Activated T-helper 17 cell treated with anti-CD3 and anti-CD28 coated beads, Interleukin-2, amount 50 U/mL, for 72 hours (primary cell): ENCODE results near the gene TACR2. TPM values are rescaled to one million over a fixed set of nuclear protein-coding genes. Genes with fewer than 3 reads are reported as not detected.
A peak's percentile ranks its signal among the peaks of the same experiment; 100 is the strongest.

Experiments used
- ATAC-seq: fragments of 150-1000 bp; cut with Tn5 transposase; replicated peaks from 2 replicates; pipeline ENCODE4 v1.10.0; 2021; ENCODE audit warnings: mild to moderate bottlenecking, moderate library complexity
- H3K27ac Mint-ChIP-seq: one replicate; pipeline ENCODE4 v1.8.0; 2022; ENCODE audit warnings: mixed read lengths
- H3K27me3 Mint-ChIP-seq: one replicate; pipeline ENCODE4 v1.8.0; 2022; ENCODE audit warnings: mixed read lengths
- H3K36me3 Mint-ChIP-seq: one replicate; pipeline ENCODE4 v1.8.0; 2022; ENCODE audit warnings: low read depth, mild to moderate bottlenecking, mixed read lengths
- H3K4me1 Mint-ChIP-seq: one replicate; pipeline ENCODE4 v1.8.0; 2022; ENCODE audit warnings: mixed read lengths
- H3K4me3 Mint-ChIP-seq: one replicate; pipeline ENCODE4 v1.8.0; 2022; ENCODE audit warnings: mild to moderate bottlenecking, mixed read lengths
- H3K9me3 Mint-ChIP-seq: one replicate; pipeline ENCODE4 v1.8.0; 2022; ENCODE audit warnings: mixed read lengths
- total RNA-seq, 2 donors: library from RNA; stranded (reverse); gene quantifications; one replicate each; pipeline ENCODE4 v1.2.3, GENCODE V29; 2022

TACR2 gene
- total RNA-seq, 2 donors from 2014 or later = not detected

DNA sequence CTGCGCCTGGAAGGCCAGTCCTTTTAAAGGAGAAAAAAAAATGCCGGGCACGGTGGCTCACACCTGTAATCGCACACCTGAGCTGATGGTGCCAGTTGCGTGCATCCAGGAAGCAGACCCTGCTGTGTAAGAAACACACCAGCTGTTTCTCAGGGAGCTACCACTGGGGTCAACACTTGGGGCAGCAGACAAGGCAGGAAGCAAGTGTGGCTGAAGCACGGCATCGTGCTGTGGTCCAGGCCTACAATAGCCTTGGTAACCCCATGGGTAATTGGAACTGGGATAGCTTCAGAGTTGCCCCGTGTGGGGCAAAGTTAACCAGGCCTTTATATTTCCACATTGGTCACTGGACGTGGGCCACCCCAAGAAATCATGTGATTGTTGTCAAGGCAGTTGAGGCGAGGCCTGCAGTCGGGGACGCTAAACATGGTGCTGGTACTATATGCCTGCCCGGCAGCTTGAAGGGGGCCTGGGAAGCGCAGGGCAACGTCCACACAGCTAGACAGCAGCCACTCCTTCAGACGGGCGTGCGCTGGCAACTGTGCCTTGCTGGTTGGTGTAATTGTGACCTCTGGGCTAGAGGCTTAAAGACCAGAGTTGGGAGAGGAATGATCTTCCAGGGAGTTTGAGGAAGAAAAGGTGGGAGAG is 2.5 kb upstream of the TACR2 start:
- no peak for ATAC-seq
- H3K27ac Mint-ChIP-seq = no peak overlapping the region
- peaks cover 5% of the 10 kb centered on the region for H3K9me3 Mint-ChIP-seq
- no peaks in the 10 kb centered on the region for H3K36me3 Mint-ChIP-seq
- no peak overlapping the region for H3K4me3 Mint-ChIP-seq
- H3K4me1 Mint-ChIP-seq = peaks cover 13% of the 10 kb centered on the region
- no peaks in the 10 kb centered on the region for H3K27me3 Mint-ChIP-seq

GRCh38 chr10:69418052-69418752 is 1.5 kb upstream of the TACR2 start:
- Mint-ChIP-seq H3K4me1 (peaks cover 6% of the 10 kb centered on the region), H3K27me3 (no peaks in the 10 kb centered on the region), H3K36me3 (no peaks in the 10 kb centered on the region), H3K9me3 (no peaks in the 10 kb centered on the region), H3K4me3 (no peak overlapping the region), H3K27ac (no peak overlapping the region)
- ATAC-seq = no peak

GRCh38 chr10:69417542-69417941 is 824 bp upstream of the TACR2 start:
- Mint-ChIP-seq H3K27me3 (no peaks in the 10 kb centered on the region), H3K4me1 (peaks cover 6% of the 10 kb centered on the region), H3K4me3 (no peak overlapping the region), H3K27ac (no peak overlapping the region), H3K36me3 (no peaks in the 10 kb centered on the region), H3K9me3 (no peaks in the 10 kb centered on the region)
- no peak for ATAC-seq

- Mint-ChIP-seq H3K4me3 (no peak overlapping the region), H3K4me1 (no peaks in the 10 kb centered on the region), H3K9me3 (no peaks in the 10 kb centered on the region), H3K36me3 (no peaks in the 10 kb centered on the region), H3K27me3 (no peaks in the 10 kb centered on the region), H3K27ac (no peak overlapping the region)
- ATAC-seq = no peak
Measured at GRCh38 chr10:69415951-69416350, 767 bp downstream of the TACR2 start.

DNA sequence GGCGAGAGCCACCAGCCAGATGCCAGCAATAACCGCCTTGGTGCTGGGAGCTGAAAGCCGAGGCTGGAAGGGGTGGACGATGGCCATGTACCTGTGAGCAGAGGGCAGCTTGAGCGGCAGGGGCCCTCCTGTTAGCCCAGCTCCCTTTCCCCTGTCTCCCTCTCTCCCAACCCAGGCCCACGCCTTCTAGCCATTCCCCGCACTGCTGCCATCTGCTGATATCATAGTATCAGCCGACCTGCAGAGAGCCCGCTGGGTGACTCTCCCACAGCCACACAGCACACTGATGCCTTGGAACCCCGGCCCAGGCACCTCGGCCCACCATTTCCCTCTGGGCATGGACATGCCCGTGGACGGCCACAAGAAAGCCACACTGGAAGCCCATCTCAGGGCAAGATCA is 1.7 kb downstream of the TACR2 start:
- Mint-ChIP-seq H3K9me3 (no peaks in the 10 kb centered on the region), H3K4me1 (no peaks in the 10 kb centered on the region), H3K4me3 (no peak overlapping the region), H3K36me3 (no peaks in the 10 kb centered on the region), H3K27ac (no peak overlapping the region), H3K27me3 (no peaks in the 10 kb centered on the region)
- no peak for ATAC-seq

DNA sequence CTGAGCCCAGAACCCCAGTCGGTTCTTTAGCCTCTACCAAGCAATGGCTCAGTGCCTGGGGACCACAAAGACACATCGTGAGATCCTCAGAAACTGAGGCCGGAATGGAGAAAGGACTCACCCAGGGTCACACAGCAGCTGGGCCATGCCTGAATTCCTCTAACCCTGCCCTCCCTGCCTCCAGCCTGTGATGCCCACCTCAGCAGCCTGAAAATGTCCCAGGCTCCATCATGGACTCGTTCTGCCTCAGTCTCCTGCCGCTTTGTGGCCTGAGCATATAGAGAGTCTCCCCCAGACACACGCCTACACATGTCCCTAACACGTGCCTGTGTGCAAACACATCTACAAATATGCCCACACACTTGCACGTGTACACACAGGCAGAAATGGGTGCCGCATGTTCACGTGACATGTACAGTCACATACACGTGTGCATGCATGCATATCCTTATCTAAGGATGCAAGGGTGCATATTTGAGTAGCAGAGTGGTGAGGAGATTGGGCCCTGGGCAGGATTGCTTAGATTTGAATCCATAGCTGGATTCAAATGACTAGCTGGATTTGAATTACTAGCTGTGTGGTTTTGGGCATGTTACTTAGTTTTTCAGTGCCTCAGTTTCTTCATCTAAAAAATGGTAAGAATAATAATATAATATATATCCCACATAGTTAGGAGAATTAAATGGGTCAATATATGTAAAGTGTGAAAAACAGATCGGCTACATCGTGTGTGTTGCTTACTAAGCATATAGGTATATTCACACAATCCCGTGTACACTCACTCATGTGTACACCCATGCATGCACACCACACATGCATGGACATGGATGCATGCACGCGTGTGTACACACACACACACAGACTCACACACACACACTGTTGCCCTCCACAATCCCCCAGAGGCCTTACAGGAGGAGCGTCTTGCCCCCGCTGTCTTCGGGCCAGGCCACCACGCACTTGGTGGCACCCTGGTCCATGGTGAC is 2.4 kb downstream of the TACR2 start:
- H3K27me3 Mint-ChIP-seq = no peaks in the 10 kb centered on the region
- H3K4me3 Mint-ChIP-seq = no peak overlapping the region
- no peaks in the 10 kb centered on the region for H3K9me3 Mint-ChIP-seq
- no peak for ATAC-seq
- H3K27ac Mint-ChIP-seq = no peak overlapping the region
- no peaks in the 10 kb centered on the region for H3K4me1 Mint-ChIP-seq
- H3K36me3 Mint-ChIP-seq = no peaks in the 10 kb centered on the region

DNA sequence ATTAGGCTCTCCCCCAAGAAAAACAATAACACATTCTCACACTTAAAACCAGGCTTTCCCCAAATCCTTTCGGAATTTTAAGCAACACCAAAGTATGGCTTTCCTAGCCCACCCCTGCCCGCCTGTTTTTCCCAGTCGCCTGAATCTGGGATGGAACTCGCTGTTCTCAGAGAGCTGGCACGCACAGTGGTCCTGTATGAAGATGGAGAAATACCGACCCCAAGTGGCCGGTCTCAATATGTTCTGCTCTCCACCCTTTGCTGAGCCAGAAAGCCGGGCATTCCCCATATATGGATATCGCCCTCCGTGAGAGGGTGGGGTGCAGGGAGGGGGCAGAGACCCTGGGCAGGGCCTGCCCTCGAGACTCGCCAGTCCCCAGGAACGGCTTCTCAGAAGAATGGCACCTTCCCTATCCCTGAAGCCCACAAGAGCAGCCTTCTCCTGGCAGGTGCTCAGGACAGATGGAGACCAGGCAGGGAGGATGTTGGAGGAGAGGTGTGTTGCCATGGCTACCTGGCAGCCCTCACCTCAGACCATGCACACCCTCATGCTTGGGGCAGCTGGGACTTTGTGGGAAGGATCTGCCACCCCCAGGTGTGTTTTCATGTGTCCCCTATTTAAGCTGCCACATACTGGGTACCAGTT is 3.4 kb downstream of the TACR2 start:
- H3K27me3 Mint-ChIP-seq = no peaks in the 10 kb centered on the region
- no peaks in the 10 kb centered on the region for H3K9me3 Mint-ChIP-seq
- no peaks in the 10 kb centered on the region for H3K36me3 Mint-ChIP-seq
- H3K4me1 Mint-ChIP-seq = peaks cover 7% of the 10 kb centered on the region
- no peak overlapping the region for H3K4me3 Mint-ChIP-seq
- no peak overlapping the region for H3K27ac Mint-ChIP-seq
- no peak for ATAC-seq

GRCh38 chr10:69412232-69412790 is 4.4 kb downstream of the TACR2 start:
- H3K4me1 Mint-ChIP-seq = peaks cover 8% of the 10 kb centered on the region
- H3K4me3 Mint-ChIP-seq = no peak overlapping the region
- no peak for ATAC-seq
- H3K27me3 Mint-ChIP-seq = no peaks in the 10 kb centered on the region
- no peaks in the 10 kb centered on the region for H3K36me3 Mint-ChIP-seq
- H3K27ac Mint-ChIP-seq = no peak overlapping the region
- no peaks in the 10 kb centered on the region for H3K9me3 Mint-ChIP-seq

GRCh38 chr10:69411476-69411875 is 5.2 kb downstream of the TACR2 start:
- no peak for ATAC-seq
- no peak overlapping the region for H3K27ac Mint-ChIP-seq
- peaks cover 13% of the 10 kb centered on the region for H3K4me1 Mint-ChIP-seq
- H3K9me3 Mint-ChIP-seq = no peaks in the 10 kb centered on the region
- H3K4me3 Mint-ChIP-seq = no peak overlapping the region
- H3K27me3 Mint-ChIP-seq = no peaks in the 10 kb centered on the region
- no peaks in the 10 kb centered on the region for H3K36me3 Mint-ChIP-seq

GRCh38 chr10:69410487-69410886 is 6.2 kb downstream of the TACR2 start:
- no peak for ATAC-seq
- Mint-ChIP-seq H3K27me3 (no peaks in the 10 kb centered on the region), H3K4me3 (no peak overlapping the region), H3K9me3 (no peaks in the 10 kb centered on the region), H3K36me3 (no peaks in the 10 kb centered on the region), H3K27ac (no peak overlapping the region), H3K4me1 (peaks cover 14% of the 10 kb centered on the region)

- Mint-ChIP-seq H3K4me1 (peaks cover 14% of the 10 kb centered on the region), H3K27ac (no peak overlapping the region), H3K27me3 (no peaks in the 10 kb centered on the region), H3K9me3 (no peaks in the 10 kb centered on the region), H3K36me3 (no peaks in the 10 kb centered on the region), H3K4me3 (no peak overlapping the region)
- no peak for ATAC-seq
Measured at GRCh38 chr10:69409968-69410367, 6.8 kb downstream of the TACR2 start.

- Mint-ChIP-seq H3K4me3 (peak overlapping the region; percentile 72), H3K27ac (peak overlapping the region; percentile 79), H3K4me1 (peaks cover 14% of the 10 kb centered on the region), H3K9me3 (no peaks in the 10 kb centered on the region), H3K27me3 (no peaks in the 10 kb centered on the region), H3K36me3 (peaks cover 5% of the 10 kb centered on the region)
- no peak for ATAC-seq
Measured at GRCh38 chr10:69409176-69409495, 7.6 kb downstream of the TACR2 start.

GRCh38 chr10:69408318-69409175 is 8.2 kb downstream of the TACR2 start:
- no peaks in the 10 kb centered on the region for H3K27me3 Mint-ChIP-seq
- no peaks in the 10 kb centered on the region for H3K9me3 Mint-ChIP-seq
- H3K4me1 Mint-ChIP-seq = peaks cover 14% of the 10 kb centered on the region
- H3K36me3 Mint-ChIP-seq = peaks cover 11% of the 10 kb centered on the region
- peak overlapping the region; percentile 72 for H3K4me3 Mint-ChIP-seq
- ATAC-seq = peak; percentile 94
- H3K27ac Mint-ChIP-seq = peak overlapping the region; percentile 79
